Right forelimb (tissue), 1 donor: ENCODE measurements around the gene GIPC1.
A peak's percentile ranks its signal among the peaks of the same experiment; 100 is the strongest.

Experiments used
- DNase-seq: peaks from one replicate; pipeline ENCODE4 v3.0.0-alpha.2; 2018

Gene GIPC1

GRCh38 chr19:14432791-14433553, 63.0 kb downstream of the GIPC1 start, which contains the start of gene PKN1:
Gene PKN1 (plus strand): TSS chr19:14433306. CDS start chr19:14433522, 216 bp downstream.
- DNase-seq = peak; percentile 77

- no peak for DNase-seq
These were observed 65.2 kb downstream of the GIPC1 start for GRCh38 chr19:14430712-14431111.

GRCh38 chr19:14428882-14429416, 67.0 kb downstream of the GIPC1 start:
- DNase-seq = no peak
